GM19238 (cell line): ENCODE measurements around the gene CLASP2.
A peak's percentile ranks its signal among the peaks of the same experiment; 100 is the strongest.
"Not testable (repeated sequence)": the region's sequence is repeated elsewhere in the genome, so short reads cannot be mapped to it uniquely, and the experiment has no call there.

Experiments
- DNase-seq: peaks from one replicate; pipeline ENCODE4 v3.0.0; 2011; ENCODE audit warnings: low spot score; ENCODE audit not compliant: insufficient read length

Gene CLASP2

DNA sequence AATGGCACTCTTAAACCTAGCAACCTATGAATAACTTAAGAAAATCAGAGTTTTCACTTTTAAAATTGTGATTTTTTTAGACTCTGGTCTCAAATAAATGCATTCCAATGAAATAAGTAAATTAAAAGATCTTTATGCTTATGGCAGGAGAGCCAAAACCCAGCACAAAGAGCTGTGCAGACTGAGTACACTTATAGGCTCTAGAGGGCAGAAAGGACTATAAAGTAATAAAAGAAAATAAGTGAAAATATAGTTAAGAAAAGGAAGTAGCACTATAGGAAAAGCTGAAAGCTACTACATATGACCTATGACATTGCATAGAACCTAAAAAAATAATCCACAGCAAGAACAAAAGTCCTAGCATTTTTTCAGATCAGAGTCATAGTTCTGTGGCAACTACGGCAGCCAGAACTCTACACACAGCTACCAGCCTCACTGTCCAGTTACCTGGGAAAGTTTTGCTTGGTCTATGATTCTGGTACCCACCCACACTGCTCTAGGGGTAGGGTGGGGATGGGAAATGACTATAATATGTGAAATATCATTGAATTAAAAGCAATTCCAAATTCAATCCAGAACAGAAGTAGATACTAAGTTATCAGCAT is 30.5 kb downstream of the CLASP2 start:
- no peak for DNase-seq

DNA sequence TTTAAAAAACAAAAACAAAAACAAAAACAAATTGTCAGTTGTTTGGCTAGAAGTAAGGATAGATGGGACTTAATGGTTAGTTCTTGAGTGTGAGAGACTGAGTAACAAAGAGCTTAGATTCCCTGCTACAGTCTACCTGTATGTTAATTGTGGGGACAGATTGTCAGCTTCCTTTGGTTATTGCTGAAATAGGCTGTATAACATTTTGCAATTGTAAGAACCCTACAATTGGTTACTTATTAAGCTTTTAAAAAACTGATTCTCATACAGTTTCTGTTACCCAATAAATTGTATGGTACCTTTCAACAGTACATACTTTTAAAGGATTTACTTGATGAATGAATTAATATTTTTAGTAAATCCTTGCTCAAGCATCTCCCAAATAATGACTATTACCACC is 35.3 kb downstream of the CLASP2 start:
- DNase-seq = no peak

DNA sequence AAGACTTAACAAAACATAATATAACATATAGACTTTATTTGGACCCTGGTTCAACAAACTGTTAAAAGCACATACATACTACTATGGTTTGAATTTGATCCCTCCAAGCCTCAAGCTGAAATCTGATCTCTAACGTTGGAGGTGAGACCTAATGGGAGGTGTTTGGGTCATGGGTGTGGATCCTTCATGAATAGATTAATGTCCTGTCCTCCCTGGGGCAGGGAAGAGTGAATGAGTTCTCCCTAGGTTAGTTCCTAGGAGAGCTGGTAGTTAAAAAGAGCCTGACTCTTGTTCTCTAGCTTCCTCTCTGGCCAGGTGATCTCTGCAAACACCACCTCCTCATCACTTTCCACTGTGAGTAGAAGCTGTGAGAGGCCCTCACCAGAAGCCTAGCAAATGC is 36.4 kb downstream of the CLASP2 start:
- DNase-seq = no peak

DNA sequence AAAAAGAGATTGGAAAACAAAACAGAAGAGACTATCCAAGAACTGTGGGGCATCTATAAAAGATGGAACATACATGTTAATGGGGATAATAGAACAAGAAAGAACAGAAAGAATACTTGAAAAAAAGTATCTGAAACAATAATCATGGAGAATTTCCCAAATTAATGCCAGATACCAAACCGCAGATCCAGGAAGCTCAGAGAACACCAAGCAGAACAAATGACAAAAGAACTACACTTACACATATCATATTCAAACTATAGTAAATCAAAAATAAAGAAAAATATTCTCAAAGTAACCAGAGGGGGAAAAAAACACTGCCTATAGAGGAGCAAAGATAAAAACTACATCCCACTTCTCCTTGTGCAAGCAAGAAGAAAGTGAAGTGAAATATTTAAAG is 40.0 kb downstream of the CLASP2 start:
- DNase-seq = no peak

DNA sequence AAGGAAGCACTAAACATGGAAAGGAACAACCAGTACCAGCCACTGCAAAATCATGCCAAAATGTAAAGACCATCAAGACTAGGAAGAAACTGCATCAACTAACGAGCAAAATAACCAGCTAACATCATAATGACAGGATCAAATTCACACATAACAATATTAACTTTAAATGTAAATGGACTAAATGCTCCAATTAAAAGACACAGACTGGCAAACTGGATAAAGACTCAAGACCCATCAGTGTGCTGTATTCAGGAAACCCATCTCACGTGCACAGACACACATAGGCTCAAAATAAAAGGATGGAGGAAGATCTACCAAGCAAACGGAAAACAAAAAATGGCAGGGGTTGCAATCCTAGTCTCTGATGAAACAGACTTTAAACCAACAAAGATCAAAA is 44.6 kb downstream of the CLASP2 start:
- DNase-seq = not testable (repeated sequence)

DNA sequence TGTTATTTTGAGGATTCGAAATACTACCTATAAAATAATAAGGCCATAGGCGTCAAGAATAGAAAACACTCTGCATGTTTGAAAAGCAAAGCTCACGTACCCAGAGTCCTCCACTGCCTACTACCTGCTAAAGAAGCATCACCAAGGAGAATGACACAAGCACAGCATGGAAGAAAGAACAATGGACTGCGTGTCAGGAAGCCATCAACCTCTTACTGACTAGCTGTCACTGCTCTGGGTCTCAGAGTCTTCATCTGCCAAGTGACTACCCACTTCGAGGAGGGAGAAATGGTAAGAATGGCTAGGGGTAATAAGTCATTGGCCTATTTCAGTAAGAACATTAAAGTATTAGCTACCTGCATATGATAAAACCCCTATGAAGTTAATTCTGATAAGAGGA is 49.4 kb downstream of the CLASP2 start:
- DNase-seq = no peak

DNA sequence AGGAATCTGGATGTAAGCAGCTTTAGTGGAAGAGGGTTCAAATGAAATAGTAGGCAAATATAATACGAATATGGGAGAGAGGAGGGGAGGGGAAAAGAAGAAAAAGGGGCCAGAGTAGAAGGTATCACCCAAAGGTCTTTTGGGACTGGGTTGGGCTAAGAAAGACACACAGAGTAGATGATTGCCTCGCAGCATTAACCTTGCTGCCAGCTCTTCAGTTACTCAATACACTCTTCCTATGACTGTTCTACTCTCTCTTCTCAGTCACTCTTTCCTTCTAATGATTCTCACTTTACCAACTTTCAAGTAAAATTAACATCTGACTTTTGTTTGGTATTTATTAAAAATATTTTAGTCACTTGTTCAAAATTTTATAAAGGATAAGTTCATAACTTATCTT is 52.8 kb downstream of the CLASP2 start:
- no peak for DNase-seq

DNA sequence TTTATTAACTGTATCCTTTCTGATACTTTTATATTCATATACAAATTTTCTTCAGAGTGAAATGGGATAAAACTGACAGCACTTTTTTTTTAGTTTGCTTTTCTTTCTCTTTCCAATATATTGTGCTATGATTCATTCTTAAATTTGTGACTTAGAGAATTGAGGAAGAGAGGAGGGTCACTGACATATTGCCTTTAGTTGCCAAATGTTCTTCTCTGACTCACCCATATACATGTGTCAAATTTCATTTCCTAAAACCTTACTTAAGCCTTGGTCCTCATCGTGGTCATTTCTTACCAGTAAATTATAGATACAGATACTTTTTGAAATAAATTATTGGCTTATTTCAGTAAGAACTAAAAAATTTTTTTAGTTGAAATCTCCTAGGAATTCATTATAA is 53.9 kb downstream of the CLASP2 start:
- no peak for DNase-seq

DNA sequence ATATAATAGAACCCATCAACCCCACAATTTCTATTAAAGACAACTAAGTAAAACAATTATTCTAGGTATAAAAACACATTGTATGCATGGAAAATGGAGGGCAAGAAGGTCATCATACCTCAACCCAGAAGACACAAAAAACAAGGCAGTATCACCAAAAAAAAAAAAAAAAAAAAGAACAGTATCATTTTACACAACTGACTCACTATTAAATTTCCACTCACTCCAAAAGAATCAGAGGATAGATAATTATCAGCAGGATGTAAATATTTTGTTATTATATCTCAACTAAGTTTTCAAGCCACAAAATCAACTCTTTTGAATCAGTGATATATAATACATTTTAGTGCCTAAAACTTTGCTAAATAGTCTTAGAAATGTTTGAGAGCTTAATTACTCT is 55.0 kb downstream of the CLASP2 start:
- DNase-seq = no peak

DNA sequence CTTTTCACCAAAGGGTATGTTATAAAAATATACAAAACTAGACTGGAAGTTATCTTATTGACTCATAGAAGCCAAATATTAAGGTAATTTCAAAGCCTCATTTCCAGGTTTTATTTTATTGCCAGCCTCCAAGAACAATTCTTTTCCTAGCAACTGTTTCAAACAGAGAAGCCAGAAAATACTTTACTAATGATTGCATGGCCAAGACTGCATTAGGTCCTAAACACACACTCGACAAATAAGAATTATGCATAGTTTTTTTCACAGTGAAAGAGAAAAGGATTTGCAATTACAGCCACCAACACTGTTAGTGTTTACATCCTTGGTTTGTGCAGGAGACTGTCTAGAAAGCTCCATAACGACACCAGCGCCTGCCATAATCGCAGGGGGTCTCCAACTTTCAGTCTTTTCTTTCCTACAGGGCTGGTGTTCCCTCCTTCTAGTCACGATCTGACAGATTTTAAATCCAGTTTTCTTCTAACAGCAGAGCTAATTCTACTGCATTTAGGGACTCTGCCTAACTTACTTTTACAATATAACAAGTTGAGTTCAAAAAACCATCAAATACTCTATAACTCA is 58.1 kb downstream of the CLASP2 start:
- no peak for DNase-seq

DNA sequence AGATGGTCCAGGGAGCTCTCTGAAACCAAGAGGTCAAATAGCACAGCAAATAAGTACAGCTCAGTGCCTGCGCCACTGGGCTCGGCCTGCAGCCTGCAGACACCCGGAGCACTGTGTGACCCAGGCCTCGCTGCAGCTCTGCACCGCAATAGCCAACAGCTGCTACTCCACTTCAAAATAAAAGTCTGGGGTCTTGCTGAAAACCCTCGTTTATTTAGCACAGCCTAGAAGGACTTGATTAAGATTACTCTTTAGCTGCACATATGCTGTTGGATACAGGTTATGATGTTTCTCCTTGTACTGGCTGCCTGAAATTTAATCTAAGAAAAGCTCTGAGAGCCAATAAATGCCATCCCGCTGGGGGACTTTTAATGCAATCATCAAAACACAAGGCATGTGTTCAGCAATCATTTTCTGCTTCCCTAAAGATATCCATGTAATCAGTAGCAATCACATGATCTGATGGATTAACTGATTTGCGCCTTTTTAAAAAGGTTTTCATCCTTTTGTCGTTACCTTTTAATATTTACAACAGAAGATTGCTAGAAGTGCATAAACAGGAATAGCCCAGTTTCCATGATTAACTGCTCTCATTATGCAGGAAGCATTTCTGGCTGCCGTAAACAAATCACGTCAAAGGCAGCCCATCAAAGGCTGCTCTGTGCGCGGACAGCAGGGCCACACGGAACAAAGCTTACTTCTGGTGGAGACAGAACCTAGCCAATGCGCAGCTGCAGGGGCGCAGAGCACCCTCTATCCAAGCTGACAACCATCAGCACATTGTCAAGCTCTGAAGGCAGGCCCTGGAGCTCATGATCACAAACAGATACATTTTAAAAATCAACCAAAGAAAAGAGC is 58.8 kb downstream of the CLASP2 start:
- peak; percentile 26 for DNase-seq

DNA sequence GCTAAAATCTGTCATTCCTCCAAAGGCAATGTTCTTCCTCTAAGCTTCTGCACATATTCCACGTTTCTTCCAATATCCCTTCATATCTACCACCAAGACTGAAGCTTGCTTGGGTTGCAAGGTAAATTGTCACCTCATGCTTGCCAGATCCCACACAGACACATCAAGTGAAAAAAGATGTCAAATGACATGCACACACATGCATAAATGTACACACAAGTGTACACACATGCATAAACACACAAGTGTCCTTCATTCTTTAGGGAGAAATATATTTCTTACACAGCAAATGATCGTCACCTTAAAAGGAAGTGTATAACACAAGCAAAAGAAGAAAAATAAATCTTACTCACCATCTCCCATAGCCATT is 59.4 kb downstream of the CLASP2 start:
- no peak for DNase-seq

DNA sequence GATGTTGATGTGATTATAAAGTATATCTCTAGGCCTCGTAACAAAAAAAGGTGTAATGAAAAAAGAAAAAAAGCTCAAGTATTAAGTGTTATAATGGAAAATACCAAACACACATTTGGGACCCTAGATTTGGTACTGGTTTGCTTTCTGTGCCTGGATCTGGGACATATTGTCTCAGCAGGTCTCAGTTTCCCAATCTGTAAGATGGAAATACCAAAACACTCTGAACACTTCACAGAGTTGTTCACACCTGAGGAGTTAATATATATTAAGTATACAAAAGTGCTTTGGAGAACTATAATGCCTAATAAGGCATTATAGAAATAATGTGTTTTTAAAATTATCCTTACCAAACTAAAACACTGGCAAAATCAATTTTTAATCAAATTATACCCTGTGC is 60.0 kb downstream of the CLASP2 start:
- DNase-seq = no peak

DNA sequence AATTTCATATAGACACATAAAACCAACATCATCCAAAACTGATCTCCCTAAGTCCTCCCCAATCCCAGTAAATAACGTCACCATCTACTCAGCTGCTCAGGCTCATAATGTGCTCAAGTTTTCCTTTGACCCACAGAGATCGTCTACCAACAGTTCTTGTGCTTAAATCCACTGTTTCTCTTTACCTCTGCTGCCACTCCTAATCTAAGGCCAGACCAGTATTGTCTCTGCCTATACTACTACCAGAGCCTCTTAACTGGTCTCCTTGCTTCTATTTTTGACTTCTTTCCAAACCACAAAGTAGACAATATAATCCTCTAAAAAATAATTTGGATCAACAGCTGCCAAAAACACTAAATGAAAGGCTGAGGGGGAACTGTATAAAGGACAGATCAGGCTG is 65.3 kb downstream of the CLASP2 start:
- no peak for DNase-seq

DNA sequence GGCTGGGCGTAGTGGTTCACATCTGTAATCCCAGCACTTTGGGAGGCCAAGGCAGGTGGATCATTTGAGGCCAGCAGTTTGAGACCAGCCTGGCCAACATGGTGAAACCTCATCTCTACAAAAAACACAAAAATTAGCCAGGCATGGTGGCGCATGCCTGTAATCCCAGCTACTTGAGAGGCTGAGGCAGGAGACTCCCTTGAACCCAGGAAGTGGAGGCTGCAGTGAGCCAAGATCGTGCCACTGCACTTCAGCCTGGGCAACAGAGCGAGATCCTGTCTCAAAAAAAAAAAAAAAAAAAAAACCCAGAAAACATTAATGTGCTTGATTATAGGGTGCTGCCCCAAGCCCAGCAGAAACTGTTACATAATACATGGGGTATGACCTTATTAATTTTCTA is 67.0 kb downstream of the CLASP2 start:
- DNase-seq = not testable (repeated sequence)

DNA sequence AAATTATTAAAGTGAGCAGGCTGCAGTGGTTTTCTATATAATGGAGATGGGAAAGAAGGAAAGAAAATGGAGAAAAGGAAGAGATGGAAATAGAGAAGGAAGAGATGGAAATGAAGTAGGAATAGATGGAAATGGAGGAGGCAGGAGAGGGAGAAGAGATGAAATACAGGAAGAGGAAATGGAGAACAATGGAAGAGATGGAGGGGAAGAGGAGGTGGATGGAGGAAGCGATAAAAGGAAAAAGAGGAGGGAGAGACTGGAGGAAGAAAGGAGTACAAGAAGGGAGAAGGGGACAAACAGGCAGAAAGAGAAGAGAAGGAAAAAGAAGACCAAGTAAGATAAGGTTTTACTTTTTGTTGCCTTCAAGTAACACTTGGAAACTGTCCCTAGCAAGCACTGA is 67.6 kb downstream of the CLASP2 start:
- no peak for DNase-seq

DNA sequence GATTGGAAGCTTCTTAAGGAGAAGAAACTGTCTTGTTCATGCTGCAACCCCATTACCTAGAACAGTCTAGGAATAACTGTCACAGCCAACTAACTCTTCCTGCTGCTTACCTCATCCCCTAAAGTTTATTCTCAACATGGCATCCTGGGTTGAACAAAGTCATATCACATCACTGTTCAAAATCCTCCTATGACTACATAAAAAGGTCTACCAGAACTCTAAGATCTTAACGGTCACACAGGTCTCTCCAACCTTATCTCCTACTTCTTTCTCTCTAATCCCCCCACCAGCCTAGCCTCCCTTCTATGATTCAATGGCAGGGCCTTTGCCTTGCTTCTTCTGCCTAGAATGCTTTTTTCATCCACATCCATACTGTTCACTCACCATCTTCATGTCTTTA is 69.3 kb downstream of the CLASP2 start:
- DNase-seq = no peak

DNA sequence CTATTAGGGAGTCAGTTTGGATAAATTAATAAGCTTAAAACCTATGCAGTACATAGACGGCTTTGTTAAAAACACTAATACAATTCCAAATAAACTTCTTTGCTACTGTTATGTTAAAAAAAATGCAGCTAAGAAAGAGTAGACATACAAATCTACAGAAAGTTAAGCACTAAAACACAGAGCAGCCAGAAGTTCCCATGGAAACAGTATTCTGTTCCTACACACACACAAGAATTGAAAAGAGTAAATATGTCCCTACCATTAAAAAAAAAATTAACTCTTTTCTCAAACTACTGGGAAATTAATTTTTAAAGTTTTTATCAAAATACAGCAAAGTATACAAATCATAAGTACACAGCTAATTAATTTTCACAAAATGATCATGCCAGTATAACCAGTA is 71.6 kb downstream of the CLASP2 start:
- no peak for DNase-seq

DNA sequence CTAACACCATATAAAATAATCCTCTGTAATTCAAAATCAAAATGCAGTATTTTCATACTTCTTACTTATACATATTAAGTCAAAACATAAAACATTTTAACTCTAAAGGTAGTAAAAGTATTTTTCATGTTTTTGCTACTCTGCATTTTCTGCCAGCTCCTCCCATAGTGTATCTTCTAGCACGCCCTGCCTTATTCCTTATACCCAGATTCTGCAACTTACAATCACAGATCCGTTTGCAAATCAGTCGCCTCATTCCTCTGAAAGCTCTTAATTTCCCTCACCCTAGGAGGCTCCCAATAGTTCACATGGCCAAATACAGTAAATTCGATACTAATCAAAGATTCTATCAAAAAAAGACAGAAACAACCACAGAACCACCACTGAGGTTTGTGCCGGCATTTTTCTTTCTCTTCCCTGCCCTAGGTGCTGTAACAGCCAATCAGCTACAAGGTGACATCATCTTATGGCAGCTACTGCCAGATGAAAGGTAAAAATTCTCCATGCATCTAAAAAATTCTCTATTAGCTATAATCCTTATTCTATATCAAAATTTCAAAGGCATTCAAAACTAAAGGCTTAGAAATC is 72.9 kb downstream of the CLASP2 start:
- DNase-seq = no peak

DNA sequence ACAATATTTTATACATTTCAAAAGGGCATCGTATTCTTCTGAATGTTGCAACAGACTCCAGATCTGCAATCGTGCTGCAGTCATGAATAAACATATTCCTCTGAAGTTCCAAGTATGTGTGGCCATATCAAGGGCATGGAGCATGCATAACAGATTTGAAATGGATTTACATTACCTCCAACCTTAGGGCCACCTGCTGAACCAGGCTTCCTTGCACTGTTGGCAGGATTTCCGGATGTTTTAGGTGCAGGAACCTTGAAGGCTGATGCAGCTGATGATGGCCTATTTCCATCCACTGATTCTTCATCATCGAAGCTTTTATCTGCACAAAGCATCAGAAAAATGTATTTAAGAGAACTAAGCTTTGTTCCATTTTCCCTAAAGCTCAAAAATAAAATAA is 73.5 kb downstream of the CLASP2 start:
- DNase-seq = no peak

DNA sequence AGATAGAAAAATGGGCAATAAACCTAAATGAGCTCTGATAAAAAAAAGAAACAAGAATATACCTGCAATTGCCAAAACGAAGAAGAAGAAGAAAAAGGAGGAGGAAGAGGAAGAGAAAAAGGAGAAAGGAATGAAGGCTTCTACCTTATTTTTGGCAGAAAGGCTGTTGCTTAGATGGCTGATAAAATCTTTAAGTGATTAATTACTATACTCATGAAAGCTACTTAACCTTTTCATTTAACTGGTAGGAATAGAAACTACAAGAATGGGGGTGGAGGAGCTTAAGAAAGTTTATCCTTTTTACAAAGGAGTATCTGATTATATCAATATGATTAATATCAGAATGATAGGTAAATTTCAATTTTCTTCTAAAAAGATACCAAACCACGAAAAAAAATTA is 75.2 kb downstream of the CLASP2 start:
- no peak for DNase-seq

DNA sequence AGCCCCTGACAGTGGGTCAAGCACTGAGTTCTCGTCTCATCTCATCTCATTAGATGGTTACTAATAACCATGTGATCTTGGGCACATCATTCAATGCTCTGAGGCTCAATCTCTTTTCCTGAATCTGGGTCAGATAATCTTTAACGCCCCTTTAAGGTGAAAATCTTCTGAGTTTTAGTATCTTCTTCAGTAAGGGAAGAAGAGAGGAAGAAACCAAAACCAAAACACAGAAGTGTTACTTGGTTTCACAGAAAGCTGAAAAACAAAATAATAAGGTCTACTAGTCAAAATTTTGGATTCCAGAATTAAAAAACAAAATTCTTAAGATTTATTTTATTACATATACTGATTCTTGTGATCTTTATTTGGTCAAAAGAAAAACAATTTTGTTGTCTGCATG is 78.2 kb downstream of the CLASP2 start:
- DNase-seq = no peak

DNA sequence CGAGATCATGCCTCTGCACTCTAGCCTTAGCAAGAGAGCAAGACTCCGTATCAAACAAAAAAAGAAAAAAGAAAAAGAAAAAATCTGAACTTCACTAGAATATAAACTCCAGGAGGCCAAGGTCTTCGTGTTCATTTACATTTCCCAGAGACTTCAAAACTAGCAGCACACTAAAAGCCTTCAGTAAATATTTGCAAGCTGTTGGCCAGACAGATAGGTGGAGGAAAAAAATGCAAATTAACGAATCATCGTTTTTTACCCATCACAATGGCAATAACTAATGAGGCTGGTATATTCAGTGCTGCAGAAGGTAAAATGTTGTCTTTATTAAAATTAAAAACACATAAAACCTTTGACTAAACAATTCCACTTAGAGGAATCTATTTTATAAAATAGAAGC is 80.6 kb downstream of the CLASP2 start:
- DNase-seq = no peak
